Liver (tissue), 9 donors: ENCODE results near the gene C11orf24. TPM values are rescaled to one million over a fixed set of nuclear protein-coding genes. Genes with fewer than 3 reads are reported as not detected.

Experiments used
- DNase-seq: peaks from one replicate; pipeline ENCODE4 v3.0.0-alpha.2; 2017; ENCODE audit warnings: low spot score
- H3K27ac ChIP-seq, 2 donors: one replicate each; pipeline ENCODE4 v1.7.0; 2013; ENCODE audit warnings: inconsistent platforms in 2 of 2, low read length in 2 of 2, control low read depth in 1 of 2, low read depth in 1 of 2, mild to moderate bottlenecking in 1 of 2
- H3K27me3 ChIP-seq, 4 donors: one replicate each; pipeline versions ENCODE4 v1.6.1 to v1.7.0; 2013; ENCODE audit warnings: low read length in 3 of 4, inconsistent platforms in 1 of 4, mild to moderate bottlenecking in 1 of 4, moderate library complexity in 1 of 4; ENCODE audit not compliant: control insufficient read depth in 4 of 4, insufficient read depth in 4 of 4
- H3K36me3 ChIP-seq, 4 donors: one replicate each; pipeline versions ENCODE4 v1.6.1 to v1.7.0; 2013; ENCODE audit warnings: low read length in 3 of 4, mild to moderate bottlenecking in 3 of 4, low read depth in 1 of 4, moderate library complexity in 1 of 4; ENCODE audit not compliant: control insufficient read depth in 4 of 4, insufficient read depth in 3 of 4
- H3K4me1 ChIP-seq, 4 donors: one replicate each; pipeline versions ENCODE4 v1.6.1 to v1.7.0; 2013; ENCODE audit warnings: low read length in 3 of 4, mild to moderate bottlenecking in 3 of 4, moderate library complexity in 1 of 4; ENCODE audit not compliant: control insufficient read depth in 4 of 4, insufficient read depth in 4 of 4
- H3K4me3 ChIP-seq, 3 donors: one replicate each; pipeline versions ENCODE4 v1.6.1 to v1.7.0; 2013; ENCODE audit warnings: low read length in 3 of 3, control low read depth in 1 of 3, low read depth in 1 of 3, mild to moderate bottlenecking in 1 of 3
- H3K9ac ChIP-seq, 2 donors: one replicate each; pipeline ENCODE4 v1.7.0; 2013; ENCODE audit warnings: low read length in 2 of 2, mild to moderate bottlenecking in 2 of 2, moderate library complexity in 2 of 2, control low read depth in 1 of 2, low read depth in 1 of 2
- H3K9me3 ChIP-seq, 4 donors: one replicate each; pipeline versions ENCODE4 v1.6.1 to v1.7.0; 2013; ENCODE audit warnings: low read length in 3 of 4; ENCODE audit not compliant: control insufficient read depth in 4 of 4
- EGR1 ChIP-seq, 2 donors: IDR thresholded peaks; 2 replicates each; pipeline ENCODE4 v1.6.1; 2016 to 2018; ENCODE audit warnings: antibody characterized with exemption in 2 of 2, low read depth in 2 of 2
- FOXA1 ChIP-seq: IDR thresholded peaks from 2 replicates; pipeline ENCODE4 v1.6.1; 2016; ENCODE audit warnings: antibody characterized with exemption
- FOXA2 ChIP-seq: IDR thresholded peaks from 2 replicates; pipeline ENCODE4 v1.6.1; 2016; ENCODE audit warnings: antibody characterized with exemption
- GABPA ChIP-seq, 2 donors: IDR thresholded peaks in 1 of 2; conservative IDR thresholded peaks in 1 of 2; 2 replicates each; pipeline ENCODE4 v1.6.1; 2016; ENCODE audit warnings: antibody characterized with exemption in 2 of 2, mild to moderate bottlenecking in 1 of 2, moderate library complexity in 1 of 2
- HNF4A ChIP-seq, 2 donors: conservative IDR thresholded peaks; 2 replicates each; pipeline ENCODE4 v1.6.1; 2016; ENCODE audit warnings: antibody characterized with exemption in 2 of 2, mild to moderate bottlenecking in 2 of 2
- HNF4G ChIP-seq: IDR thresholded peaks from 2 replicates; pipeline ENCODE4 v1.6.1; 2016; ENCODE audit warnings: antibody characterized with exemption
- JUND ChIP-seq, 2 donors: IDR thresholded peaks; 2 replicates each; pipeline ENCODE4 v1.6.1; 2016; ENCODE audit warnings: antibody characterized with exemption in 2 of 2
- RAD21 ChIP-seq, 2 donors: IDR thresholded peaks; 2 replicates each; pipeline ENCODE4 v1.6.1; 2016; ENCODE audit warnings: antibody characterized with exemption in 2 of 2, mild to moderate bottlenecking in 2 of 2
- REST ChIP-seq: IDR thresholded peaks from 2 replicates; pipeline ENCODE4 v1.6.1; 2016; ENCODE audit warnings: antibody characterized with exemption, mild to moderate bottlenecking
- RXRA ChIP-seq, 2 donors: IDR thresholded peaks; 2 replicates each; pipeline ENCODE4 v1.6.1; 2017 to 2018; ENCODE audit warnings: antibody characterized with exemption in 2 of 2, mild to moderate bottlenecking in 1 of 2
- SP1 ChIP-seq: IDR thresholded peaks from 2 replicates; pipeline ENCODE4 v1.6.1; 2018; ENCODE audit warnings: antibody characterized with exemption, mild to moderate bottlenecking
- TAF1 ChIP-seq: conservative IDR thresholded peaks from 2 replicates; pipeline ENCODE4 v1.6.1; 2016; ENCODE audit warnings: antibody characterized with exemption, mild to moderate bottlenecking
- YY1 ChIP-seq: IDR thresholded peaks from 2 replicates; pipeline ENCODE4 v1.6.1; 2016; ENCODE audit warnings: antibody characterized with exemption, mild to moderate bottlenecking
- ZBTB33 ChIP-seq: IDR thresholded peaks from 2 replicates; pipeline ENCODE4 v1.6.1; 2016; ENCODE audit warnings: antibody characterized with exemption
- WGBS: extraction: QIAGEN DNeasy Blood & Tissue Kit; methylation state at CpG from one replicate; pipeline ENCODE4 v1.1.7; 2013; 5-methylcytosine and 5-hydroxymethylcytosine counted together
- polyA plus RNA-seq, 2 donors: library from polyadenylated mRNA; stranded (reverse) in 1 of 2; unstranded in 1 of 2; fragments of 200-250 nt in 1 of 2; fragments of >200 nt in 1 of 2; fragmentation: Nextera tagmentation in 1 of 2; extraction: Ambion mirVana in 1 of 2; gene quantifications; one replicate each; pipeline versions ENCODE4 v1.2.1 to v1.2.3, GENCODE V29; 2013 to 2015
- total RNA-seq, 2 donors: library from RNA; depleted of rRNA; stranded (reverse); fragments of >200 nt; gene quantifications; one replicate each; pipeline ENCODE4 v1.2.3, GENCODE V29; 2014
- TF ChIP-seq, protein P1 (sequence below): fragments of 150-350 bp; IDR thresholded peaks from 2 replicates; pipeline ENCODE4 v1.5.1; 2017; ENCODE audit warnings: improper control_type of control experiment, low read depth, low read length; ENCODE audit not compliant: missing input control
- TF ChIP-seq, protein P2 (sequence below): IDR thresholded peaks from 2 replicates; pipeline ENCODE4 v1.6.1; 2016; ENCODE audit warnings: antibody characterized with exemption
- TF ChIP-seq, protein P3 (sequence below): IDR thresholded peaks from 2 replicates; pipeline ENCODE4 v1.6.1; 2016; ENCODE audit warnings: antibody characterized with exemption
- donor health status: healthy.
- donor health status: healthy.
- donor health status: healthy.
- donor health status: healthy.
- donor health status: healthy.

The C11orf24 gene
- total and polyA plus RNA-seq, 4 donors = 7.8 to 50.3 (median 32.0) TPM

DNA sequence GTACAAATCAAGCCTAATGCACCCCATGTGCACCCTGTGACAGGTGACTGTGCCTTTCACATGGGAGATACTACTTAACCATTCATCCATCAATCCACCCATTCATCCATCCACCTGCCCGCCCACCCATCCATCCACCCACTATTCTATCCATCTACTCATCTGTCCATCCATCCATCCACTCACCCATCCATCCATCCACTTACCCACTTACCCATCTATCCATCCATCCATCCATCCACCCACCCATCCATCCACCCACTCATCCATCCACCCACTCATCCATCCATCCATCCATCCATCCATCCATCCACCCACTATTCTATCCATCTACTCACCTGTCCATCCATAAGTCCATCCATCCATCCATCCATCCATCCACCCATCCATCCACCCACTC, 7.5 kb downstream of the C11orf24 start:
- Histone ChIP-seq H3K4me3 (no peak overlapping the region), H3K4me1 (peaks cover 0 to 12% (median 1%) of the 10 kb centered on the region in 4 donors), H3K9me3 (no peaks in the 10 kb centered on the region), H3K27ac (no peak overlapping the region), H3K27me3 (no peaks in the 10 kb centered on the region), H3K36me3 (peaks cover 13 to 68% (median 55%) of the 10 kb centered on the region in 4 donors), H3K9ac (no peak overlapping the region)
- no peak for DNase-seq
- WGBS = 98% methylated on average over 1 of the region's 1 CpG
- no peak for TF ChIP-seq YY1
- no peak for TF ChIP-seq EGR1 (IDR thresholded peaks at IDR 0.05; ENCODE audit: low read depth in 2 of 2)
- no peak for TF ChIP-seq ZBTB33
- no peak for TF ChIP-seq FOXA1
- TF ChIP-seq FOXA2 = no peak
- no peak for TF ChIP-seq GABPA (IDR thresholded peaks at IDR 0.05 in 1 of 2, conservative IDR thresholded peaks at IDR 0.05 in 1 of 2)

DNA sequence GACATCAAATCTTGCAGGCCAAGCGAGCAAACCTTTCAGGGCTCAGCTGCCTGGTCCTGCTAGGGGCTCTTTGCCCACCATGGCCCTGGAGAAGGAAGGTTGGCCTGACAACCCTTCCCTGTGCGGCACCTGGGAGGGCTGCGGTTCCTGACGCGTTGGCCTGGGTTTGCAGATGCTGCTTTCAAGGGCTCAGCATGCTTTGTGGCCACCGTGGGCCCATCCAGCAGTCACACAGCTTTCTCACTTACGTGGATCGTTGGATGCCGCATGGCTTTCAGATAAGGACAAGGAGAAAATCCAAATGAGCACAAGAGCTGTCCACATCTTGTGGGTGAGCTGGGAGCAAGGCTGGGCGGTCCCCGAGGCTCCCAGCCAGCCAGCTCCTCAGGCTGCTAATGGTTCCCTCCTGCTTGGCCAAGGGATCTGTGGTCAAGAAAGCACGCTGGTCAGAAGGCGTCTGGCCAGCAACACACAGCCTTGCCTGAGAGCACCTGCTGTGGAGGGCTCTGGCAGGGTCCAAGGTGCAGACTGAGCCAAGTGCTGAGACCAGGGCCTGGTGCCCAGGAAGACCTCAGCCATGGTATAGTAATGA, 8.2 kb downstream of the C11orf24 start:
- peaks cover 0 to 9% (median 0%) of the 10 kb centered on the region in 4 donors for H3K4me1 ChIP-seq
- WGBS = 98% methylated on average over 13 of the region's 13 CpGs
- no peaks in the 10 kb centered on the region for H3K27me3 ChIP-seq
- H3K4me3 ChIP-seq = no peak overlapping the region
- no peaks in the 10 kb centered on the region for H3K9me3 ChIP-seq
- H3K9ac ChIP-seq = no peak overlapping the region
- H3K27ac ChIP-seq = no peak overlapping the region
- peaks cover 13 to 68% (median 55%) of the 10 kb centered on the region in 4 donors for H3K36me3 ChIP-seq
- TF ChIP-seq JUND (IDR thresholded peaks at IDR 0.05) (no peak), FOXA1 (no peak), RXRA (IDR thresholded peaks at IDR 0.05) (no peak), GABPA (IDR thresholded peaks at IDR 0.05 in 1 of 2, conservative IDR thresholded peaks at IDR 0.05 in 1 of 2) (no peak), SP1 (no peak), ZBTB33 (no peak), RAD21 (IDR thresholded peaks at IDR 0.05) (no peak), HNF4A (conservative IDR thresholded peaks at IDR 0.05) (no peak), TAF1 (no peak), REST (no peak), HNF4G (no peak)
- TF ChIP-seq, protein P1, sequence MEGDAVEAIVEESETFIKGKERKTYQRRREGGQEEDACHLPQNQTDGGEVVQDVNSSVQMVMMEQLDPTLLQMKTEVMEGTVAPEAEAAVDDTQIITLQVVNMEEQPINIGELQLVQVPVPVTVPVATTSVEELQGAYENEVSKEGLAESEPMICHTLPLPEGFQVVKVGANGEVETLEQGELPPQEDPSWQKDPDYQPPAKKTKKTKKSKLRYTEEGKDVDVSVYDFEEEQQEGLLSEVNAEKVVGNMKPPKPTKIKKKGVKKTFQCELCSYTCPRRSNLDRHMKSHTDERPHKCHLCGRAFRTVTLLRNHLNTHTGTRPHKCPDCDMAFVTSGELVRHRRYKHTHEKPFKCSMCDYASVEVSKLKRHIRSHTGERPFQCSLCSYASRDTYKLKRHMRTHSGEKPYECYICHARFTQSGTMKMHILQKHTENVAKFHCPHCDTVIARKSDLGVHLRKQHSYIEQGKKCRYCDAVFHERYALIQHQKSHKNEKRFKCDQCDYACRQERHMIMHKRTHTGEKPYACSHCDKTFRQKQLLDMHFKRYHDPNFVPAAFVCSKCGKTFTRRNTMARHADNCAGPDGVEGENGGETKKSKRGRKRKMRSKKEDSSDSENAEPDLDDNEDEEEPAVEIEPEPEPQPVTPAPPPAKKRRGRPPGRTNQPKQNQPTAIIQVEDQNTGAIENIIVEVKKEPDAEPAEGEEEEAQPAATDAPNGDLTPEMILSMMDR = no peak
- TF ChIP-seq, protein P2, sequence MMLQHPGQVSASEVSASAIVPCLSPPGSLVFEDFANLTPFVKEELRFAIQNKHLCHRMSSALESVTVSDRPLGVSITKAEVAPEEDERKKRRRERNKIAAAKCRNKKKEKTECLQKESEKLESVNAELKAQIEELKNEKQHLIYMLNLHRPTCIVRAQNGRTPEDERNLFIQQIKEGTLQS = no peak
- TF ChIP-seq, protein P3, sequence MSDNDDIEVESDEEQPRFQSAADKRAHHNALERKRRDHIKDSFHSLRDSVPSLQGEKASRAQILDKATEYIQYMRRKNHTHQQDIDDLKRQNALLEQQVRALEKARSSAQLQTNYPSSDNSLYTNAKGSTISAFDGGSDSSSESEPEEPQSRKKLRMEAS = no peak
- no peak for DNase-seq
